ENCODE results near the gene FBRS.
A peak's percentile ranks its signal among the peaks of the same experiment; 100 is the strongest.
"Not testable (repeated sequence)": the region's sequence is repeated elsewhere in the genome, so short reads cannot be mapped to it uniquely, and the experiment has no call there.

FBRS gene

DNA sequence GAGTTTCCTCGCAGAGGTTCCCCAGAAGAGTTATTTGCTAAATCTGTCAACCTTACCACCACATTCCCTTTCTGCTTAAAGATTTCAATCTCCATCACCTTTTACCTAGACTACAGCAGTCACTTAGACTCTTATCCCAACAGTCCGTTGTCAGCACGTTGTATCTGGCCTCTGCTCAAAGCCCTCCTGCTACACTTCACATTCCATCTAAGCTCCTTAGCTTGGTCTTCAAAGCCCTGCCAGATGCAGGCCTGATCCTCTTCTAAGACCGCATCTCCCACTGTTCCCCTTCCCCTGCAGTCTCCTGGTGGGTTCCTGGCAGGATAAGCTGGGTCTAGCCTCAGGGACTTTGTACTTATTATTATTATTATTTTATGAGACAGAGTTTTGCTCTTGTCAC lies 30.5 kb downstream of the FBRS start:
- no peak for DNase-seq (ENCODE audit: low read depth)
- no peak overlapping the region for H3K4me3 ChIP-seq (ENCODE audit: control insufficient read depth, low read depth, low read length)
- TF ChIP-seq, protein P1, sequence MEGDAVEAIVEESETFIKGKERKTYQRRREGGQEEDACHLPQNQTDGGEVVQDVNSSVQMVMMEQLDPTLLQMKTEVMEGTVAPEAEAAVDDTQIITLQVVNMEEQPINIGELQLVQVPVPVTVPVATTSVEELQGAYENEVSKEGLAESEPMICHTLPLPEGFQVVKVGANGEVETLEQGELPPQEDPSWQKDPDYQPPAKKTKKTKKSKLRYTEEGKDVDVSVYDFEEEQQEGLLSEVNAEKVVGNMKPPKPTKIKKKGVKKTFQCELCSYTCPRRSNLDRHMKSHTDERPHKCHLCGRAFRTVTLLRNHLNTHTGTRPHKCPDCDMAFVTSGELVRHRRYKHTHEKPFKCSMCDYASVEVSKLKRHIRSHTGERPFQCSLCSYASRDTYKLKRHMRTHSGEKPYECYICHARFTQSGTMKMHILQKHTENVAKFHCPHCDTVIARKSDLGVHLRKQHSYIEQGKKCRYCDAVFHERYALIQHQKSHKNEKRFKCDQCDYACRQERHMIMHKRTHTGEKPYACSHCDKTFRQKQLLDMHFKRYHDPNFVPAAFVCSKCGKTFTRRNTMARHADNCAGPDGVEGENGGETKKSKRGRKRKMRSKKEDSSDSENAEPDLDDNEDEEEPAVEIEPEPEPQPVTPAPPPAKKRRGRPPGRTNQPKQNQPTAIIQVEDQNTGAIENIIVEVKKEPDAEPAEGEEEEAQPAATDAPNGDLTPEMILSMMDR (conservative IDR thresholded peaks at IDR 0.05; ENCODE audit: control insufficient read depth, insufficient read depth, low read depth, low read length): no peak

DNA sequence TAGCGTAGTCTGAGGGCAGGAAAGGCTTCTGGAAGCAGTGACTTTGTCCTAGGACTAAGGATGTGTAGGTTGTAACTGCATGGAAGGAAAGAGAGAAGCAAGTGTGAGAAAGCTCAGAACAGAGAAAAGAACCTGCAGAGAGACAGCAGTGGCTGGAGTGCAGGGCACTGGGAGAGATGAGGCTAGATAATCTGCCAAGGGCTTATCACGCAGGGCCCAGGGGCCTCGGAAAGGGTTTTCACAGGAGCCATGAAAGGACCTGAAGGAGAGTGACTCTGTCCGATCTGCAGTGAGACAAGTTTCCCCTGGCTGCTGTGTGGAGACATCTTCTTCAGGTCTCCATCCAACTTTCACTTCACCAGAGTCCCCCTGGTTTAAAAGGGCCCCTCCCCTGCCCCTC lies 33.7 kb downstream of the FBRS start:
- no peak for DNase-seq (ENCODE audit: low read depth)
- no peak overlapping the region for H3K4me3 ChIP-seq (ENCODE audit: control insufficient read depth, low read depth, low read length)
- TF ChIP-seq, protein P1 (conservative IDR thresholded peaks at IDR 0.05; ENCODE audit: control insufficient read depth, insufficient read depth, low read depth, low read length): no peak

- no peak for DNase-seq (ENCODE audit: low read depth)
- TF ChIP-seq, protein P1 (conservative IDR thresholded peaks at IDR 0.05; ENCODE audit: control insufficient read depth, insufficient read depth, low read depth, low read length): no peak
- no peak overlapping the region for H3K4me3 ChIP-seq (ENCODE audit: control insufficient read depth, low read depth, low read length)
Observed at GRCh38 chr16:30692396-30693064, 34.3 kb downstream of the FBRS start.

DNA sequence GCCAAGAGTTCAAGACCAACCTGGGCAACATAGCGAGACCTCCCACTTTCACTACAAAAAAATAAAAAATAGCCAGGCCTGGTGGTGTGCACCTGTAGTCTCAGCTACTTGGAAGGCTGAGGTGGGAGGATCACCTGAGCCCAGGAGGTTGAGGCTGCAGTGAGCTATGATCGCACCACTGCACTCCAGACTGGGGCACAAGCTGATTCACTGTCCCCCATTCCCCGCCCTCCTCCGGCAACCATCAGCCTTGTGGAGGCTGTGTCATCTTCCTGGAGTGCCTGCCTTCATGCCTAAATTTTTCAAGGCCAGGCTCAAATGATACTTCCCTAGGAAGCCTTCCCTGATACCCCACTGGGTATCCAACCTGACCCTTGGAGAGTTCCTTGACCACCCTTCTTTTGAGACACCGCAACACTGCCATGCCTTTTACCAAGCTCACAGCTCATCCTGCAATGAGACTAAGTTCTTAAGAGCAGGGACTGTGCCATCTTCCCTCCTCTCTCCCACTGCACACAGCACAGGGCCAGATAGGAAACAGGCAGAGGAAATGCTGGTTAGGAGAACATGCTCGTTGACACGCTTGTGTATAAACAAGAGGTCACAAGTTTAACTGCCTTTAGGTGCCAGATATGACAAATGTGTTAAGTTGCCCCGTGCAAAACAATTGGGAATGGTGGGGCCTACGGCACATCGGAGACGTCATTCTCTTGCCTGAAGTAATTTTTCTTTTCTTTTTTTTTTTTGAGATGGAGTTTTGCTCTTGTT lies 36.9 kb downstream of the FBRS start:
- TF ChIP-seq, protein P1 (conservative IDR thresholded peaks at IDR 0.05; ENCODE audit: control insufficient read depth, insufficient read depth, low read depth, low read length): no peak
- DNase-seq (ENCODE audit: low read depth): no peak
- no peak overlapping the region for H3K4me3 ChIP-seq (ENCODE audit: control insufficient read depth, low read depth, low read length)

GRCh38 chr16:30696646-30697045 lies 38.4 kb downstream of the FBRS start:
- not testable (repeated sequence) for DNase-seq (ENCODE audit: low read depth); H3K4me3 ChIP-seq (ENCODE audit: control insufficient read depth, low read depth, low read length)

DNA sequence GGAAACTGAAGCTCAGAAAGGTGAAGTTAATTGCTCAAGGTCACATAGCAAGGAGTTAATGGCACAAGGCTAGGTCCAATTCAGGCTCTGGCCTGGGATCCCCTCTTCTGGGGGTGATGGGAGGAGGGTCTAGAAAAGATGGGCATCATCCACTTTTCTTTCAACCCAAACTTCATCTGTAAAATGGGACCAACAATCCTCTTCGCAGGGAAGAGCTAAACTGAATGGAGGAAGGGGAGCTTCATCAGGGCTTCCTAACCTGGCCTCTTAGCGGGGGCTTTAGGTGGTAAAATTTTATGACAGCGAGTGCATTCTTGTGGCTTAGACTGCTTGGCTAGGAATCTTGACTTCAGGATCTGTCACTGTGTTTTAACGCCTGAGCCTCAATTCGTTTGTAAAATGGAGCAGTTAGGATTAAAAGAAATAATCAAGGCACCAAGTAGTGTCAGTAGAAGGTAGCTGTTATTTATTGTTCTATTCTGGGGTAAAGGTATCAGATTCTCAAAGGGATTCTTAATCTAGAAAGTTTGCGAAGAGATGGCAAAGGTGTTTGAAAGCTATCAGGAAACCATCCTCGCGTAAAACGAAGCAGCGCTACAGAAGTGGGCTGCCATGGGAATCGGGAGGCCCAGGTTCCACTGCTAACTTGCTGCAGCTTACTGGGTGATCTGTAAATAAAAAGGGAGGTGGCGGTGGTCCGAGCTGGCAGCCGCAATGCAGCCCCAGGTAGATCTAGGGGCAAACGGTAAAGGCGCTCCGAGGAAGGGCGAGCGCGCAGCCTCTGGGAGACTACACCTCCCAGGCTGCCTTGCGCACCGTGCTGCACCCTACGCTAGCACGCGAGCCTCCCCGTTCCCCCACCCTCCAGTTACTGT lies 39.3 kb downstream of the FBRS start:
- no peak for DNase-seq (ENCODE audit: low read depth)
- TF ChIP-seq, protein P1 (conservative IDR thresholded peaks at IDR 0.05; ENCODE audit: control insufficient read depth, insufficient read depth, low read depth, low read length): no peak

More for the DNA sequence above, 39.3 kb downstream of the FBRS start:
- peak overlapping the region; percentile 86 for H3K4me3 ChIP-seq (ENCODE audit: control insufficient read depth, low read depth, low read length)
